Right lobe of liver (tissue), 4 donors: Measurements from ENCODE around the gene TUNAR.

Experiments used
- CTCF ChIP-seq, 4 donors: fragments of 200-600 bp in 3 of 4; fragments of 450-650 bp in 1 of 4; IDR thresholded peaks; one replicate each; pipeline versions ENCODE4 v1.5.1 to v1.8.0; 2016 to 2022; ENCODE audit warnings: antibody characterized with exemption in 4 of 4, mild to moderate bottlenecking in 2 of 4
- POLR2A ChIP-seq: fragments of 450-650 bp; IDR thresholded peaks from one replicate; pipeline ENCODE4 v1.6.1; 2017; ENCODE audit warnings: antibody characterized with exemption, mild to moderate bottlenecking
- donor health status: DM: no; HTN: no; CAD: no.
- donor health status: DM: no; HTN: no; CAD: no.
- donor health status: DM: no; HTN: yes; CAD: no.

DNA sequence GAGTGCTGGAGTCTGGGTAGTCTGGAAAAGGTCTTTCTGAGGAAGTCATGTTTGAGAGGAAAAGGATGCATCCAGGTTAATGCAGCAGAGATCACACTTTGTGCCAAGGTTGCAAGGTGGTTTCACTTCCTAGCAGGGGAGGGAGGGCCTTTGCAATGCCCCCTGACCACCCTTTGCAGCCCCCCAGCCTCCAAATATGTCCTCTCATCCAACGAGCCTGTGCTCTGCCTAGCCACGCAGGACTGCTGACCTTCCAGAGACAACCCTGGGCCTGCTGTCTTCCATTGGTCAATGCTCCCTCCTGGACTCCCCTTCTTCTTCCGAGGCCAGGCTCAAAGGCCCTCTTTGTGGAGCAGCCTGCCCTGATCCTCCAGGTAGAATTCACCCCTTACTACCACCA lies 47.3 kb upstream of the TUNAR start:
- TF ChIP-seq CTCF (IDR thresholded peaks at IDR 0.05) (no peak), POLR2A (no peak)
